Natural killer cell (primary cell): ENCODE results near the gene NEDD4L. TPM values are rescaled to one million over a fixed set of nuclear protein-coding genes. Genes with fewer than 3 reads are reported as not detected.

ENCODE experiments used
- ATAC-seq, 3 donors: fragments of 150-1000 bp in 2 of 3; fragments of 200-7000 bp in 1 of 3; cut with Tn5 transposase; 1 replicate in 1 of 3; 2 replicates in 2 of 3; pipeline ENCODE4 v1.10.0; 2021; ENCODE audit warnings: mild to moderate bottlenecking in 2 of 3, moderate library complexity in 2 of 3
- DNase-seq, 2 donors: peaks; one replicate each; pipeline versions ENCODE4 v3.0.0 to v3.0.0-alpha.2; 2013 to 2021; ENCODE audit warnings: mixed read lengths in 1 of 2
- H3K27ac ChIP-seq: one replicate; pipeline ENCODE4 v1.5.1; 2013; ENCODE audit warnings: mild to moderate bottlenecking, low read length
- H3K27me3 ChIP-seq: one replicate; pipeline ENCODE4 v1.6.1; 2013; ENCODE audit warnings: low read length; ENCODE audit not compliant: control insufficient read depth, insufficient read depth
- H3K36me3 ChIP-seq: one replicate; pipeline ENCODE4 v1.6.1; 2013; ENCODE audit warnings: low read length; ENCODE audit not compliant: control insufficient read depth, insufficient read depth
- H3K4me1 ChIP-seq: one replicate; pipeline ENCODE4 v1.6.1; 2013; ENCODE audit warnings: low read length; ENCODE audit not compliant: control insufficient read depth, insufficient read depth
- H3K4me3 ChIP-seq: one replicate; pipeline ENCODE4 v1.5.1; 2013; ENCODE audit warnings: low read length
- H3K9me3 ChIP-seq: one replicate; pipeline ENCODE4 v1.6.1; 2013; ENCODE audit warnings: low read length; ENCODE audit not compliant: control insufficient read depth, insufficient read depth
- H3K27ac Mint-ChIP-seq, 2 donors: one replicate each; pipeline ENCODE4 v1.8.0; 2022; ENCODE audit warnings: mild to moderate bottlenecking in 2 of 2, mixed read lengths in 2 of 2, moderate library complexity in 1 of 2
- H3K27me3 Mint-ChIP-seq, 2 donors: one replicate each; pipeline ENCODE4 v1.8.0; 2022; ENCODE audit warnings: low read depth in 2 of 2, mixed read lengths in 2 of 2
- H3K36me3 Mint-ChIP-seq: one replicate; pipeline ENCODE4 v1.8.0; 2022; ENCODE audit warnings: mixed read lengths
- H3K4me1 Mint-ChIP-seq, 2 donors: one replicate each; pipeline ENCODE4 v1.8.0; 2022; ENCODE audit warnings: mixed read lengths in 2 of 2
- H3K4me3 Mint-ChIP-seq: one replicate; pipeline ENCODE4 v1.8.0; 2022; ENCODE audit warnings: mild to moderate bottlenecking, moderate library complexity, mixed read lengths
- H3K9me3 Mint-ChIP-seq, 2 donors: one replicate each; pipeline ENCODE4 v1.8.0; 2022; ENCODE audit warnings: mixed read lengths in 2 of 2
- CTCF ChIP-seq: fragments of 200-600 bp; IDR thresholded peaks from one replicate; pipeline ENCODE4 v1.8.0; 2022; ENCODE audit warnings: antibody characterized with exemption
- WGBS: methylation state at CpG from one replicate; pipeline ENCODE4 v1.1.7; 2013; ENCODE audit warnings: missing lambda C conversion rate; ENCODE audit not compliant: insufficient coverage; 5-methylcytosine and 5-hydroxymethylcytosine counted together
- intact Hi-C: fragments of 100-400 bp; cut with micrococcal nuclease; formaldehyde crosslinking; loops from one replicate; pipeline ENCODE4 v1.14.2; 2022
- total RNA-seq, 4 donors: library from RNA; stranded (reverse); fragments of 120-200 nt in 1 of 4; gene quantifications; one replicate each; pipeline versions ENCODE4 v1.2.3 to v1.2.4, GENCODE V29; 2013 to 2022

Gene NEDD4L
- total RNA-seq, 3 donors from 2014 or later (not counting 1 experiment from before 2014, with no cell fraction given): 3.4 to 15.3 (median 14.3) TPM

DNA sequence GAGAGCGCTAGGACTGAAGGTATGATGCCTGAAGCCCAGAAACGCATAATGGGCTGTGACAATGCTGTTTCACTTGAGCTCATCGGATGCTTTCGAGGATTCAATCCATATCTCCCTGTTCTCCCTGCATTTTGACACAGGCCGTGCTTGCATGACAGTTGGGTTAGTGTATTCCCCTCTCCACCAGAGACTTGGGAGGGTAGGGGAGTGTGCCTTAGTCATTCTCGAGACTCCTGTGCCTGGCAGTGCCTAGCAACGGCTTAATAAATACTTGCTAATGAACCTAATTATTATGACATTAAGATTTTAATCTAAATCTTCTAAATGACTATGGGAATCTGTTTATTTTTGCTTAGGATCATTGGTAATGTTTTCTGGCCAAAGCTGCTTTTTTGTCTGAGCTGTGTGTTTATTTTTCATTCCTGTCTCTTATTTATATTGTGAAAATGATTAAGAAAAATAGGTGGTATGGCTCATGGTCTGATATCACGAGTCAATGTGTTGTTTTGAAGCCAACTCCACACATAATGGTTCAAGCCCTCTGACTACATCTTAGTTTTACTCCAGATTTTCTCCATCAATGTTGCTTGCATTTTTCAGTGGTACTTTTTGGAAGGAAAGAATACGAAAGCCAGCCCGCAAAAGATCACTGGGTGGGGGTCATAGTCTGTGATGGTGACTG is 61.3 kb downstream of the NEDD4L start:
- WGBS: 93% methylated on average over 6 of the region's 10 CpGs
- no peak for TF ChIP-seq CTCF
- no peak overlapping the region for H3K27ac Mint-ChIP-seq
- H3K4me3 ChIP-seq: no peak overlapping the region
- no peaks in the 10 kb centered on the region for H3K36me3 ChIP-seq
- H3K27me3 Mint-ChIP-seq: peaks cover 0 to 16% of the 10 kb centered on the region in 2 donors
- H3K27me3 ChIP-seq: no peaks in the 10 kb centered on the region
- H3K36me3 Mint-ChIP-seq: no peaks in the 10 kb centered on the region
- no peaks in the 10 kb centered on the region for H3K9me3 ChIP-seq
- no peak overlapping the region for H3K27ac ChIP-seq
- no peak for DNase-seq
- H3K9me3 Mint-ChIP-seq: no peaks in the 10 kb centered on the region
- no peak for ATAC-seq
- intact Hi-C loops: no loop called here
- peaks cover 0 to 5% of the 10 kb centered on the region in 2 donors for H3K4me1 Mint-ChIP-seq
- no peak overlapping the region for H3K4me3 Mint-ChIP-seq
- no peaks in the 10 kb centered on the region for H3K4me1 ChIP-seq

- no peak for DNase-seq
- H3K27ac Mint-ChIP-seq: no peak overlapping the region
- intact Hi-C loops: no loop called here
- peaks cover 0 to 5% of the 10 kb centered on the region in 2 donors for H3K4me1 Mint-ChIP-seq
- H3K36me3 Mint-ChIP-seq: no peaks in the 10 kb centered on the region
- no peaks in the 10 kb centered on the region for H3K4me1 ChIP-seq
- ATAC-seq: no peak
- H3K27me3 ChIP-seq: no peaks in the 10 kb centered on the region
- 95% methylated on average over 3 of the region's 3 CpGs for WGBS
- H3K9me3 Mint-ChIP-seq: no peaks in the 10 kb centered on the region
- no peak overlapping the region for H3K4me3 ChIP-seq
- TF ChIP-seq CTCF: no peak
- no peak overlapping the region for H3K27ac ChIP-seq
- no peaks in the 10 kb centered on the region for H3K9me3 ChIP-seq
- H3K4me3 Mint-ChIP-seq: no peak overlapping the region
- H3K36me3 ChIP-seq: no peaks in the 10 kb centered on the region
- H3K27me3 Mint-ChIP-seq: peaks cover 0 to 16% of the 10 kb centered on the region in 2 donors
Observed at GRCh38 chr18:58105888-58106260, 61.8 kb downstream of the NEDD4L start.

GRCh38 chr18:58106289-58107070 is 62.5 kb downstream of the NEDD4L start:
- H3K27ac Mint-ChIP-seq: no peak overlapping the region
- no peaks in the 10 kb centered on the region for H3K27me3 ChIP-seq
- H3K4me3 ChIP-seq: no peak overlapping the region
- no peaks in the 10 kb centered on the region for H3K4me1 ChIP-seq
- intact Hi-C loops: no loop called here
- no peak overlapping the region for H3K27ac ChIP-seq
- H3K4me1 Mint-ChIP-seq: peaks cover 0 to 5% of the 10 kb centered on the region in 2 donors
- H3K4me3 Mint-ChIP-seq: no peak overlapping the region
- ATAC-seq (no peak), DNase-seq (no peak)
- H3K27me3 Mint-ChIP-seq: peaks cover 0 to 16% of the 10 kb centered on the region in 2 donors
- H3K36me3 Mint-ChIP-seq: no peaks in the 10 kb centered on the region
- 54% methylated on average over 6 of the region's 6 CpGs for WGBS
- no peaks in the 10 kb centered on the region for H3K9me3 ChIP-seq
- H3K9me3 Mint-ChIP-seq: no peaks in the 10 kb centered on the region
- no peak for TF ChIP-seq CTCF
- H3K36me3 ChIP-seq: no peaks in the 10 kb centered on the region
